Measurements from ENCODE around the gene SYNGR1.
"Not testable (repeated sequence)": the region's sequence is repeated elsewhere in the genome, so short reads cannot be mapped to it uniquely, and the experiment has no call there.

Gene SYNGR1

DNA sequence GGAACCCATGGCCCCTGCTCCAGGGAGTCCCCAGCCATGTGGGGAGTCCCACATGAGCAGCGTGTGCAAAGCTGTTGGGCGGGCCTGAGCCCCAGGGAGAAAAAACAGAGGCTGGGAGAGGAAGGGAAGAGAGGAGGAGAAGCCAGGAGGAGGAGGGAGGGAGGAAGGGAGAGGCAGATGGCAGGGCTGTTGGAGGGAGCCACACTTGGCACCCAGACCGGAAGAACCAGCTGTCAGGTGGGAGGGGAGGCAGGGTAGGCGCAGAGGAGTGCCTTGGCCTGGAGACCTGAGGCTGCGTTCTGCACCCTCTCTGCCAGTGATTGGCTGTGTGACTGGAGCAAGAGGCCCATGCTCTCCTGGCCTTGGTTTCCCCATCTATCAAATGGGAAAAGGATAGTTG lies 6.7 kb downstream of the SYNGR1 start:
- TF ChIP-seq ZFX (IDR thresholded peaks at IDR 0.05) = no peak
- TF ChIP-seq, protein P1, sequence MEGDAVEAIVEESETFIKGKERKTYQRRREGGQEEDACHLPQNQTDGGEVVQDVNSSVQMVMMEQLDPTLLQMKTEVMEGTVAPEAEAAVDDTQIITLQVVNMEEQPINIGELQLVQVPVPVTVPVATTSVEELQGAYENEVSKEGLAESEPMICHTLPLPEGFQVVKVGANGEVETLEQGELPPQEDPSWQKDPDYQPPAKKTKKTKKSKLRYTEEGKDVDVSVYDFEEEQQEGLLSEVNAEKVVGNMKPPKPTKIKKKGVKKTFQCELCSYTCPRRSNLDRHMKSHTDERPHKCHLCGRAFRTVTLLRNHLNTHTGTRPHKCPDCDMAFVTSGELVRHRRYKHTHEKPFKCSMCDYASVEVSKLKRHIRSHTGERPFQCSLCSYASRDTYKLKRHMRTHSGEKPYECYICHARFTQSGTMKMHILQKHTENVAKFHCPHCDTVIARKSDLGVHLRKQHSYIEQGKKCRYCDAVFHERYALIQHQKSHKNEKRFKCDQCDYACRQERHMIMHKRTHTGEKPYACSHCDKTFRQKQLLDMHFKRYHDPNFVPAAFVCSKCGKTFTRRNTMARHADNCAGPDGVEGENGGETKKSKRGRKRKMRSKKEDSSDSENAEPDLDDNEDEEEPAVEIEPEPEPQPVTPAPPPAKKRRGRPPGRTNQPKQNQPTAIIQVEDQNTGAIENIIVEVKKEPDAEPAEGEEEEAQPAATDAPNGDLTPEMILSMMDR (conservative IDR thresholded peaks at IDR 0.05) = no peak
- H3K27ac ChIP-seq = no peak overlapping the region

DNA sequence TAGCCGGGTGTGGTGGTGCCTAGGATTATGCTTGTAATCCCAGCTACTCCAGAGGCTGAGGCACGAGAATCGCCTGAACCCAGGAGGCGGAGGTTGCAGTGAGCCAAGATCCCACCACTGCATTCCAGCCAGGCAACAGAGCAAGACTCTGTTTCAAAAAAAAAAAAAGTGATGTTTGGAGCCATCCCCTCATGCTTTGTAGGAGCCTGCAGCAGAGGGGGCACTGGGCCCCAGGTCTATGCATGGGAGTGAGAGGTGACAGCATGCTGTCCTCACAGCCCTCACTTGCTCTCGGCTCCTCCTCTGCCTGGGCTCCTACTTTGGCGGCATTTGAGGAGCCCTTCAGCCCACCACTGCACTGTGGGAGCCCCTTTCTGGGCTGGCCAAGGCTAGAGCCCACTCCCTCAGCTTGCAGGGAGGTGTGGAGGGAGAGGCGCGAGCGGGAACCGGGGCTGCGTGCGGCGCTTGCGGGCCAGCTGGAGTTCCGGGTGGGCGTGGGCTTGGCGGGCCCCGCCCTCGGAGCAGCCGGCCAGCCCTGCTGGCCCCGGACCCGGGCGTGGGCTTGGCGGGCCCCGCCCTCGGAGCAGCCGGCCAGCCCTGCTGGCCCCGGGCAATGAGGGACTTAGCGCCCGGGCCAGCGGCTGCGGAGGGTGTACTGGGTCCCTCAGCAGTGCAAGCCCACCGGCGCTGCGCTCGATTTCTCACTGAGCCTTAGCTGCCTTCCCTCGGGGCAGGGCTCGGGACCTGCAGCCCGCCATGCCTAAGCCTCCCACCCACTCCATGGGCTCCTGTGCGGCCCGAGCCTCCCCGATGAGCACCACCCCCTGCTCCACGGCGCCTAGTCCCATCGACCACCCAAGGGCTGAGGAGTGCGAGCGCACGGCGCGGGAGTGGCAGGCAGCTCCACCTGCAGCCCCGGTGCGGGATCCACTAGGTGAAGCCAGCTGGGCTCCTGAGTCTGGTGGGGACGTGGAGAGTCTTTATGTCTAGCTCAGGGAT lies 7.6 kb downstream of the SYNGR1 start:
- not testable (repeated sequence) for H3K27ac ChIP-seq

DNA sequence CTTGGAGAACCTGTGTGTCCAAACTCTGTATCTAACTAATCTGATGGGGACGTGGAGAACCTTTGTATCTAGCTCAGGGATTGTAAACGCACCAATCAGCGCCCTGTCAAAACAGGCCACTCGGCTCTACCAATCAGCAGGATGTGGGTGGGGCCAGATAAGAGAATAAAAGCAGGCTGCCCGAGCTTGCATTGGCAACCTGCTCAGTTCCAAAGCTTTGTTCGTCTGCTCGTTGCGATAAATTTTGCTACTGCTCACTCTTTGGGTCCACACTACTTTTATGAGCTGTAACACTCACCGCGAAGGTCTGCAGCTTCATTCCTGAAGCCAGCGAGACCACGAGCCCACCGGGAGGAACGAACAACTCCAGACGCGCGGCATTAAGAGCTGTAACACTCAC lies 8.4 kb downstream of the SYNGR1 start:
- H3K27ac ChIP-seq = not testable (repeated sequence)

DNA sequence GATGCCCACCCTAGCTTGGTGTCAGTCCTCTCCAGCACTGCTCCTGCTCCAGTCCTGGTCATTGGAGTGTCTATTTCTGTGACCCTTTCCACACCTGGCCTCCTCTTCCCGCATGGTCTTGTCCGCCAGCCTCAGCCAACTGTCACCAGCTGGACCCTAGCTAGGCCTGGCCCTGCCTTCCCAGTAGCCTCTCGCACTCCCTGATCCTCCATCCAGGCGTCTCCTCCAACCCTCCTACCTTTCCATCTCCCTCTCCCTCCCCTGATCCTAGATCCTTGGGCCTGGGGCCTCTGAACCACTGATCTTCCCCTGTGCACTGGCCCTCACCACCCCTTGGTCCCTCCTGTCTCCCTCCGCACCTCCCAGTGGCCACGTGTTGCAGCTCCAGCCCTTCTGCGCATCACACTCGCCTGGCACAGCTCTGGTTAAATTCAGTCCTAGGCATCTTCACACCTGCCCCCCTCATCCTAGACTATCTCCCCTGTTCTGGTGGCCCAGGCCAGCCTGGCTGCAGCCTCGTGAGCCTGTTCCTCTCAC lies 9.9 kb downstream of the SYNGR1 start:
- no peak overlapping the region for H3K27ac ChIP-seq
- TF ChIP-seq, protein P1 (conservative IDR thresholded peaks at IDR 0.05) = no peak
- TF ChIP-seq ZFX (IDR thresholded peaks at IDR 0.05) = no peak

DNA sequence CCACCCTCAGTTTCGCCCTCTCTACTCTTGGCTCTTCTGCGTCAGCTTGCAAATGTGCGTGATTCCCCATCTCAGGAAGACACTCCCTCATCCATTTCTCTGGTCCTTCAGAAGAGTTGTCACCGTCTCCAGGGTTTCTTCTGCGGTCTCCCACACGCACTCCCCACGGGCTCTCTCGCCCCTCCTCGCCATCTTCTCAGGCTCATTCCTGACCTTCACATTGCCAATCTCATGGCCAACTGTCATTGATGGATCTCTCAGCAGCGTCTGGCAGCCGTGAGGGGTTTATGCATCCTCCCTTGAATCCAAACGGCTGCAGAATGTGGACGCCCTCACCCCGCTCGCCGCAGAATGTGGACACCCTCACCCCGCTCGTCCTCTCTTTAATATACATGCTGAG lies 10.5 kb downstream of the SYNGR1 start:
- H3K27ac ChIP-seq = no peak overlapping the region; the same call in 1 of the 2 replicates

DNA sequence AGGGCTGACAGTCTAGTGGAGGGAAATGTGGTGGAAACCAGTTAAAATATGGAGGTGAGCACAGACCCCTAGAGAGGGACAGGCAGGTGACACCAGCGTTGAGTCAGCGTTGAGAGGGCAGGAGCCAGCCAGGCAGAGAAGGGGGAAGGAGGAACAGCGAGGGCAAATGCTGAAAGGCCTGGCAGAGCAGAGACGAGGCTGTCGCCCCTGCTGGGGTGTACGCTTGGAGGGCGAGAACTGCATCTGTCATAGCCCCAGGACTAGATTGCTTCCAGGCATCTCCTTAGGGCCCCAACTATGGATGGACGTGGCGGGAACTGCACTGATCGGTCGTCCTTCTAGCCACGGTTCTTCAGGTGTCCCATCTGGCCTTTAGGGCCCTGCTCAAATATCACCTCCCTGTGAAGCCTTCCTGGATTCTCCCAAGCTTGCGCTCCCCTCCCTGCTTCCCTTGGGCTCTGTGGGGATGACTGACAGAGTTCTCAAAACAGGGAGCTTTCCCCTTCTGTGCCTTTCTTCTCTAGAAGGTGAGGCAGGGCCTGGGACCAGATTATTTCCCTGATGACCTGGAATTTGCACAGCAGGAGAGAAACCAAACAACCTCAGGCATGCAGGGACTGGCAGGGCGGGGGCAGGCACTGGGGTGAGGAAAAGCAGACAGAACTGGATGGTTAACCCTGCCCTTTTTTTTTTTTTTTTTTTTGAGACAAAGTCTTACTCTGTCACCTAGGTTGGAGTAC lies 11.1 kb downstream of the SYNGR1 start:
- no peak for TF ChIP-seq ZFX (IDR thresholded peaks at IDR 0.05)
- TF ChIP-seq, protein P1 (conservative IDR thresholded peaks at IDR 0.05) = no peak
- H3K27ac ChIP-seq = peak overlapping the region; percentile 33

More for the DNA sequence above, 10.5 kb downstream of the SYNGR1 start:
- TF ChIP-seq ZFX (IDR thresholded peaks at IDR 0.05) = no peak
- TF ChIP-seq, protein P1 (conservative IDR thresholded peaks at IDR 0.05) = no peak

DNA sequence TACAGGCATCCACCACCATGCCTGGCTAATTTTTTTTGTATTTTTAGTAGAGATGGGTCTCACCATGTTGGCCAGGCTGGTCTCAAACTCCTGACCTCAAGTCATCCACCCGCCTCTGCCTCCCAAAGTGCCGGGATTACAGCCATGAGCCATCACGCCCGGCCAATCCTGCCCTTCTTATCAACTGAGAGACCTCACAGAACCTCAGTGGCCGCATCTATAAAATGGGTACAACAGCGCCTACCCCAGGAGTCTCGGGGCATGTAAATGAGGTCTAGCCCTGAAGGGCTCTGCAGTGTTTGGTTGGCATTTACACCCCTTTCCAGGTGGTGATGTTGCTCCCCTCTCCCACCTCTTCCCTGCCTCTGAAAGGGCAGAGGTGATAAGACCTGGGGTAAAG lies 11.7 kb downstream of the SYNGR1 start:
- H3K27ac ChIP-seq = peak overlapping the region; percentile 33
- TF ChIP-seq, protein P1 (conservative IDR thresholded peaks at IDR 0.05) = no peak
- TF ChIP-seq ZFX (IDR thresholded peaks at IDR 0.05) = no peak

DNA sequence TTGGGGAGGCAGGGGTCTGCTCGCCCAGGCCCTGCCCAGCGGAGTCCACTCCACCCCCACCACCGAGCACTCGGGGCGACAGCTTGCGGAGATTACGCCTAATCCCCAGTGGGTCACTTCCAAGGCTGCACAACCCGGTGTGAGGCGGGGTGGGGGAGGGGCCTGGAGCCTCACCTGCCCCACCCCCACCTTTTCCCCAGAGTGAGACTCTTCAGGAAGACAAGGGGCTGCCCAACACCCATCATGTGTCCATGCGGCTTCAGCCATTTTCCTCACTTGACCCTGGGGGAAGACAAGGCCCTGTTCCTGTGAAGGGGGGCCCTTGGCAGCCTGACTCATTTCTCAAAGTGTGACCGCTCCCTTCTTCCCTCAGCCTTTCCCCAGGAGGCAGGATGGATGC lies 12.5 kb downstream of the SYNGR1 start:
- no peak overlapping the region for H3K27ac ChIP-seq
- TF ChIP-seq ZFX (IDR thresholded peaks at IDR 0.05) = no peak
- TF ChIP-seq, protein P1 (conservative IDR thresholded peaks at IDR 0.05) = no peak

Data from C4-2B (cell line).